Cardiac muscle cell (in vitro differentiated cells and primary cell): ENCODE results near the gene CHRNB1. TPM values are rescaled to one million over a fixed set of nuclear protein-coding genes. Genes with fewer than 3 reads are reported as not detected.

Source experiments
- DNase-seq, 2 donors: peaks; one replicate each; pipeline versions ENCODE4 v3.0.0 to v3.0.0-alpha.2; 2010 to 2017; ENCODE audit warnings: low read depth in 1 of 2, low spot score in 1 of 2
- H3K27ac ChIP-seq: fragments of 200-600 bp; sonication (generic); 2 replicates; pipeline ENCODE4 v1.5.1; 2016
- H3K27me3 ChIP-seq: fragments of 200-600 bp; sonication (generic); 2 replicates; pipeline ENCODE4 v1.6.0; 2016; ENCODE audit warnings: control low read depth
- H3K36me3 ChIP-seq: fragments of 200-600 bp; sonication (generic); 2 replicates; pipeline ENCODE4 v1.5.1; 2016; ENCODE audit warnings: control low read depth
- H3K4me1 ChIP-seq: fragments of 200-600 bp; sonication (generic); 2 replicates; pipeline ENCODE4 v1.8.1; 2017; ENCODE audit warnings: low read depth, mild to moderate bottlenecking, mixed run types
- H3K4me3 ChIP-seq: fragments of 200-600 bp; sonication (generic); 2 replicates; pipeline ENCODE4 v1.5.1; 2016; ENCODE audit warnings: mild to moderate bottlenecking
- H3K9me3 ChIP-seq: fragments of 200-600 bp; sonication (generic); 2 replicates; pipeline ENCODE4 v1.5.1; 2017; ENCODE audit warnings: low read depth, mild to moderate bottlenecking, control low read depth
- CTCF ChIP-seq: IDR thresholded peaks from 2 replicates; pipeline ENCODE4 v1.5.1; 2012; ENCODE audit warnings: low read depth, mild to moderate bottlenecking, low read length
- polyA plus RNA-seq: library from polyadenylated mRNA; unstranded; fragments of >200 nt; fragmentation: Nextera tagmentation; extraction: Ambion mirVana; gene quantifications from 2 replicates; pipeline ENCODE4 v1.2.1, GENCODE V29; 2016
- total RNA-seq: library from RNA; depleted of rRNA; stranded (reverse); fragments of >200 nt; gene quantifications from 2 replicates; pipeline ENCODE4 v1.2.3, GENCODE V29; 2016

CHRNB1 gene
- total and polyA plus RNA-seq, 2 experiments from 2014 or later, result 8.5 to 28.6 TPM

GRCh38 chr17:7416323-7416722, 28.5 kb upstream of the CHRNB1 start:
- Histone ChIP-seq H3K4me3 (no peak overlapping the region), H3K36me3 (peaks cover 9% of the 10 kb centered on the region), H3K27me3 (no peaks in the 10 kb centered on the region), H3K27ac (no peak overlapping the region), H3K9me3 (no peaks in the 10 kb centered on the region), H3K4me1 (no peaks in the 10 kb centered on the region)
- no peak for DNase-seq
- no peak for TF ChIP-seq CTCF

GRCh38 chr17:7417056-7417655, 27.7 kb upstream of the CHRNB1 start:
- no peak for TF ChIP-seq CTCF
- no peak overlapping the region for H3K4me3 ChIP-seq
- H3K27me3 ChIP-seq, result no peaks in the 10 kb centered on the region
- H3K4me1 ChIP-seq, result no peaks in the 10 kb centered on the region
- H3K9me3 ChIP-seq, result no peaks in the 10 kb centered on the region
- no peak for DNase-seq
- H3K36me3 ChIP-seq, result peaks cover 9% of the 10 kb centered on the region
- no peak overlapping the region for H3K27ac ChIP-seq

GRCh38 chr17:7418472-7419152, 26.2 kb upstream of the CHRNB1 start:
- peaks cover 9% of the 10 kb centered on the region for H3K36me3 ChIP-seq
- no peak overlapping the region for H3K4me3 ChIP-seq
- no peaks in the 10 kb centered on the region for H3K4me1 ChIP-seq
- no peaks in the 10 kb centered on the region for H3K27me3 ChIP-seq
- no peak for TF ChIP-seq CTCF
- no peak overlapping the region for H3K27ac ChIP-seq
- H3K9me3 ChIP-seq, result no peaks in the 10 kb centered on the region
- DNase-seq, result no peak

- H3K27me3 ChIP-seq, result no peaks in the 10 kb centered on the region
- no peak for DNase-seq
- peaks cover 9% of the 10 kb centered on the region for H3K36me3 ChIP-seq
- H3K9me3 ChIP-seq, result no peaks in the 10 kb centered on the region
- no peak within 1 kb of the TSS for H3K27ac ChIP-seq
- no peak for TF ChIP-seq CTCF
- no peaks in the 10 kb centered on the region for H3K4me1 ChIP-seq
- no peak within 1 kb of the TSS for H3K4me3 ChIP-seq
Observed at GRCh38 chr17:7419819-7420610, 24.8 kb upstream of the CHRNB1 start, which contains the start of gene SPEM1. Gene SPEM1, plus strand, starts transcription at chr17:7420324. Its CDS starts 61 bp downstream, at chr17:7420385.

- Histone ChIP-seq H3K4me3 (no peak overlapping the region), H3K36me3 (peaks cover 5% of the 10 kb centered on the region), H3K27me3 (no peaks in the 10 kb centered on the region), H3K27ac (no peak overlapping the region), H3K4me1 (no peaks in the 10 kb centered on the region), H3K9me3 (no peaks in the 10 kb centered on the region)
- DNase-seq, result no peak
- no peak for TF ChIP-seq CTCF
Observed at GRCh38 chr17:7421186-7421585, 23.7 kb upstream of the CHRNB1 start.
